IPS DF 4.7 (cell line): ENCODE data around the gene ROR2.
"Not testable (repeated sequence)": the region's sequence is repeated elsewhere in the genome, so short reads cannot be mapped to it uniquely, and the experiment has no call there.

Source experiments
- DNase-seq: peaks from one replicate; pipeline ENCODE4 v3.0.0-alpha.2; 2013; ENCODE audit warnings: low spot score; ENCODE audit errors: extremely low read depth

Gene ROR2

GRCh38 chr9:91949946-91950664, at the start of gene ROR2:
Gene ROR2, minus strand, starts transcription at chr9:91950228.
- no peak for DNase-seq

GRCh38 chr9:91995000-91995655, 45.1 kb upstream of the ROR2 start:
- no peak for DNase-seq

- no peak for DNase-seq
These were observed 44.4 kb upstream of the ROR2 start for GRCh38 chr9:91994422-91994821.

- no peak for DNase-seq
These were observed 42.5 kb upstream of the ROR2 start for GRCh38 chr9:91992461-91993041.

GRCh38 chr9:91991721-91992341, 41.8 kb upstream of the ROR2 start:
- no peak for DNase-seq

- DNase-seq, result no peak
These were observed 36.2 kb upstream of the ROR2 start for GRCh38 chr9:91986248-91986647.

GRCh38 chr9:91985692-91986091, 35.7 kb upstream of the ROR2 start:
- DNase-seq, result no peak

- peak; percentile 33 for DNase-seq
These were observed 28.8 kb upstream of the ROR2 start for GRCh38 chr9:91978740-91979414.

GRCh38 chr9:91975254-91975653, 25.2 kb upstream of the ROR2 start:
- not testable (repeated sequence) for DNase-seq

GRCh38 chr9:91972711-91973110, 22.7 kb upstream of the ROR2 start:
- no peak for DNase-seq

- DNase-seq, result no peak
These were observed 22.1 kb upstream of the ROR2 start for GRCh38 chr9:91972076-91972626.

- no peak for DNase-seq
These were observed 17.2 kb upstream of the ROR2 start for GRCh38 chr9:91967259-91967658.

GRCh38 chr9:91966503-91966902, 16.5 kb upstream of the ROR2 start:
- DNase-seq, result no peak

GRCh38 chr9:91963711-91964240, 13.7 kb upstream of the ROR2 start:
- no peak for DNase-seq

GRCh38 chr9:91960367-91960766, 10.3 kb upstream of the ROR2 start:
- no peak for DNase-seq

GRCh38 chr9:91958174-91958573, 8.1 kb upstream of the ROR2 start:
- DNase-seq, result no peak

GRCh38 chr9:91954841-91955471, 4.9 kb upstream of the ROR2 start:
- DNase-seq, result no peak

GRCh38 chr9:91953718-91954117, 3.7 kb upstream of the ROR2 start:
- no peak for DNase-seq

GRCh38 chr9:91951944-91952520, 2.0 kb upstream of the ROR2 start:
- no peak for DNase-seq

GRCh38 chr9:91949392-91949945, 559 bp downstream of the ROR2 start:
- DNase-seq, result no peak
